SK-N-MC (cell line): ENCODE results near the gene BACH2.

Experiments used
- EZH2 ChIP-seq: fragments of 200-600 bp; sonication (generic); IDR thresholded peaks from one replicate; pipeline ENCODE4 v1.6.1; 2017; ENCODE audit warnings: antibody characterized with exemption
- FOXP2 ChIP-seq: optimal IDR thresholded peaks from 2 replicates; pipeline ENCODE3; 2011; ENCODE audit warnings: mild to moderate bottlenecking, moderate library complexity; ENCODE audit not compliant: insufficient read depth; ENCODE audit errors: extremely low read length, control extremely low read depth
- POLR2AphosphoS5 ChIP-seq: IDR thresholded peaks from 2 replicates; pipeline ENCODE4 v1.6.1; 2012; ENCODE audit warnings: mild to moderate bottlenecking, low read depth, low read length, borderline replicate concordance

- no peak for TF ChIP-seq POLR2AphosphoS5
- TF ChIP-seq EZH2: no peak
- no peak for TF ChIP-seq FOXP2
Observed at GRCh38 chr6:90315354-90315950, 18.8 kb upstream of the BACH2 start.
